ENCODE results near the gene PNMA6F. TPM values are rescaled to one million over a fixed set of nuclear protein-coding genes. Genes with fewer than 3 reads are reported as not detected.
A peak's percentile ranks its signal among the peaks of the same experiment; 100 is the strongest.

Gene PNMA6F
- not detected in 2 replicates for total RNA-seq
- polyA plus RNA-seq: not detected in 2 replicates
- not detected in 2 replicates for polyA plus RNA-seq (2012)
- not detected in 2 replicates for polyA minus RNA-seq (ENCODE audit: low replicate concordance)

- Histone ChIP-seq H3K9me3 (ENCODE audit: control insufficient read depth, insufficient read depth, low read depth, low read length) (no peaks in the 10 kb centered on the region), H3K36me3 (ENCODE audit: control insufficient read depth, insufficient read depth, low read length) (no peaks in the 10 kb centered on the region), H2AFZ (ENCODE audit: low read length) (no peak within 1 kb of the TSS), H3K27me3 (ENCODE audit: control insufficient read depth, insufficient read depth, low read length) (no peaks in the 10 kb centered on the region), H3K79me2 (ENCODE audit: control insufficient read depth, insufficient read depth, low read length) (no peaks in the 10 kb centered on the region), H3K27ac (ENCODE audit: insufficient read depth, low read length) (no peak within 1 kb of the TSS), H3K4me1 (ENCODE audit: control insufficient read depth, extremely low read depth, insufficient read depth, low read length) (no peaks in the 10 kb centered on the region), H3K4me3 (replicated peaks in 1 of 4; ENCODE audit: control extremely low read depth in 1 of 4, insufficient read depth in 1 of 4, low read depth in 3 of 4, low read length in 4 of 4) (no peak within 1 kb of the TSS), H3K9ac (ENCODE audit: insufficient read depth, low read length) (no peak within 1 kb of the TSS), H4K20me1 (ENCODE audit: control insufficient read depth, extremely low read depth, insufficient read depth, low read length) (no peaks in the 10 kb centered on the region), H3K4me2 (ENCODE audit: extremely low read depth, insufficient read depth, low read length) (no peak within 1 kb of the TSS)
- no peak for DNase-seq (ENCODE audit: low read depth in 2 of 2)
- no peak for TF ChIP-seq EZH2 (IDR thresholded peaks at IDR 0.05; ENCODE audit: low read length, missing control alignments)
Observed at GRCh38 chrX:153321381-153322124, at the start of gene PNMA6F. TSS of gene PNMA6F (minus strand) at chrX:153321767. CDS start at chrX:153320674, 1,093 bp downstream.

- Histone ChIP-seq H3K9me3 (ENCODE audit: control insufficient read depth, insufficient read depth, low read depth, low read length) (no peaks in the 10 kb centered on the region), H3K4me2 (ENCODE audit: extremely low read depth, insufficient read depth, low read length) (no peak overlapping the region), H3K27me3 (ENCODE audit: control insufficient read depth, insufficient read depth, low read length) (no peaks in the 10 kb centered on the region), H3K79me2 (ENCODE audit: control insufficient read depth, insufficient read depth, low read length) (no peaks in the 10 kb centered on the region), H3K36me3 (ENCODE audit: control insufficient read depth, insufficient read depth, low read length) (no peaks in the 10 kb centered on the region), H4K20me1 (ENCODE audit: control insufficient read depth, extremely low read depth, insufficient read depth, low read length) (no peaks in the 10 kb centered on the region), H2AFZ (ENCODE audit: low read length) (no peak overlapping the region), H3K27ac (ENCODE audit: insufficient read depth, low read length) (no peak overlapping the region), H3K4me3 (replicated peaks in 1 of 4; ENCODE audit: control extremely low read depth in 1 of 4, insufficient read depth in 1 of 4, low read depth in 3 of 4, low read length in 4 of 4) (no peak overlapping the region), H3K9ac (ENCODE audit: insufficient read depth, low read length) (no peak overlapping the region), H3K4me1 (ENCODE audit: control insufficient read depth, extremely low read depth, insufficient read depth, low read length) (no peaks in the 10 kb centered on the region)
- DNase-seq (ENCODE audit: low read depth in 2 of 2): peak; percentile 39 to 63
- TF ChIP-seq EZH2 (IDR thresholded peaks at IDR 0.05; ENCODE audit: low read length, missing control alignments) (no peak), CTCF (conservative IDR thresholded peaks at IDR 0.05 in 1 of 2, IDR thresholded peaks at IDR 0.05 in 1 of 2; ENCODE audit: low read depth in 1 of 2, low read length in 2 of 2) (no peak)
Observed at GRCh38 chrX:153371256-153371655, 49.7 kb upstream of the PNMA6F start.

- H3K79me2 ChIP-seq (ENCODE audit: control insufficient read depth, insufficient read depth, low read length): no peaks in the 10 kb centered on the region
- TF ChIP-seq EZH2 (IDR thresholded peaks at IDR 0.05; ENCODE audit: low read length, missing control alignments) (no peak), CTCF (conservative IDR thresholded peaks at IDR 0.05 in 1 of 2, IDR thresholded peaks at IDR 0.05 in 1 of 2; ENCODE audit: low read depth in 1 of 2, low read length in 2 of 2) (no peak)
- no peak overlapping the region for H3K9ac ChIP-seq (ENCODE audit: insufficient read depth, low read length)
- no peak overlapping the region for H3K4me3 ChIP-seq (replicated peaks in 1 of 4; ENCODE audit: control extremely low read depth in 1 of 4, insufficient read depth in 1 of 4, low read depth in 3 of 4, low read length in 4 of 4)
- H2AFZ ChIP-seq (ENCODE audit: low read length): no peak overlapping the region
- no peaks in the 10 kb centered on the region for H4K20me1 ChIP-seq (ENCODE audit: control insufficient read depth, extremely low read depth, insufficient read depth, low read length)
- no peaks in the 10 kb centered on the region for H3K36me3 ChIP-seq (ENCODE audit: control insufficient read depth, insufficient read depth, low read length)
- H3K27me3 ChIP-seq (ENCODE audit: control insufficient read depth, insufficient read depth, low read length): no peaks in the 10 kb centered on the region
- no peaks in the 10 kb centered on the region for H3K9me3 ChIP-seq (ENCODE audit: control insufficient read depth, insufficient read depth, low read depth, low read length)
- no peaks in the 10 kb centered on the region for H3K4me1 ChIP-seq (ENCODE audit: control insufficient read depth, extremely low read depth, insufficient read depth, low read length)
- H3K4me2 ChIP-seq (ENCODE audit: extremely low read depth, insufficient read depth, low read length): no peak overlapping the region
- H3K27ac ChIP-seq (ENCODE audit: insufficient read depth, low read length): no peak overlapping the region
- DNase-seq (ENCODE audit: low read depth in 2 of 2): peak in 1 of 2 donors; percentile 3
Observed at GRCh38 chrX:153370293-153371055, 48.9 kb upstream of the PNMA6F start.
